OCI-LY3 (cell line): ENCODE results near the gene NFKB2.

Experiments
- EZH2phosphoT487 ChIP-seq: fragments of 200-600 bp; shearing (Covaris generic); IDR thresholded peaks from 2 replicates; pipeline ENCODE4 v1.6.1; 2018; ENCODE audit warnings: antibody characterized with exemption, mixed run types, low read depth
- TF ChIP-seq, protein P1 (sequence below): fragments of 200-600, 300-600 bp; sonication (generic); IDR thresholded peaks from 2 replicates; pipeline ENCODE4 v1.5.1; 2014; ENCODE audit warnings: antibody characterized with exemption, low read length, low read depth

DNA sequence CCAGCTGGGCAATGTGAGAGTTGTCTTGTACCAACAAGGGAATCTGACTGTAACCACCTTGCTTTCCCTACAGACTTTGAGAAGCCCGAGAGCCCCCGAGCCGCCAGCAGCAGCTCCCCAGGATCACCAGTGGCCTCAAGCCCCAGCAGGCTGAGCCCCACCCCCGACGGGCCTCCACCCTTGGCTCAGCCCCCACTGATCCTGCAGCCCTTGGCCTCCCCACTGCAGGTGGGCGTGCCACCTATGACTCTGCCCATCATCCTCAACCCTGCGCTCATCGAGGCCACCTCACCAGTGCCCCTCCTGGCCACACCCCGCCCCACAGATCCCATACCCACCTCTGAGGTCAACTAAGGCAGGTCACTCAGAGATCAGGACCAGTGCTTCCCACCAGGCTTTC is 13.5 kb upstream of the NFKB2 start:
- TF ChIP-seq, protein P1, sequence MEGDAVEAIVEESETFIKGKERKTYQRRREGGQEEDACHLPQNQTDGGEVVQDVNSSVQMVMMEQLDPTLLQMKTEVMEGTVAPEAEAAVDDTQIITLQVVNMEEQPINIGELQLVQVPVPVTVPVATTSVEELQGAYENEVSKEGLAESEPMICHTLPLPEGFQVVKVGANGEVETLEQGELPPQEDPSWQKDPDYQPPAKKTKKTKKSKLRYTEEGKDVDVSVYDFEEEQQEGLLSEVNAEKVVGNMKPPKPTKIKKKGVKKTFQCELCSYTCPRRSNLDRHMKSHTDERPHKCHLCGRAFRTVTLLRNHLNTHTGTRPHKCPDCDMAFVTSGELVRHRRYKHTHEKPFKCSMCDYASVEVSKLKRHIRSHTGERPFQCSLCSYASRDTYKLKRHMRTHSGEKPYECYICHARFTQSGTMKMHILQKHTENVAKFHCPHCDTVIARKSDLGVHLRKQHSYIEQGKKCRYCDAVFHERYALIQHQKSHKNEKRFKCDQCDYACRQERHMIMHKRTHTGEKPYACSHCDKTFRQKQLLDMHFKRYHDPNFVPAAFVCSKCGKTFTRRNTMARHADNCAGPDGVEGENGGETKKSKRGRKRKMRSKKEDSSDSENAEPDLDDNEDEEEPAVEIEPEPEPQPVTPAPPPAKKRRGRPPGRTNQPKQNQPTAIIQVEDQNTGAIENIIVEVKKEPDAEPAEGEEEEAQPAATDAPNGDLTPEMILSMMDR = no peak
- no peak for TF ChIP-seq EZH2phosphoT487
